Activated effector memory CD4-positive, alpha-beta T cell treated with anti-CD3 and anti-CD28 coated beads, Interleukin-2, amount 50 U/mL, for 16 hours (primary cell): Measurements from ENCODE around the gene LEMD2.
"Not testable (repeated sequence)": the region's sequence is repeated elsewhere in the genome, so short reads cannot be mapped to it uniquely, and the experiment has no call there.

Source experiments
- DNase-seq: peaks from one replicate; pipeline ENCODE4 v3.0.0-alpha.2; 2020

The LEMD2 gene

GRCh38 chr6:33788694-33789549, at the start of gene LEMD2:
LEMD2 (minus strand) TSS chr6:33789130; CDS start chr6:33789116, 14 bp downstream.
- peak; percentile 97 for DNase-seq

- DNase-seq = no peak
Measured at GRCh38 chr6:33837971-33838665, 49.2 kb upstream of the LEMD2 start.

GRCh38 chr6:33836806-33837469, 48.0 kb upstream of the LEMD2 start:
- DNase-seq = no peak

GRCh38 chr6:33834401-33835392, 45.8 kb upstream of the LEMD2 start:
- no peak for DNase-seq

GRCh38 chr6:33833599-33833998, 44.7 kb upstream of the LEMD2 start:
- DNase-seq = no peak

GRCh38 chr6:33832831-33833230, 43.9 kb upstream of the LEMD2 start:
- not testable (repeated sequence) for DNase-seq

GRCh38 chr6:33831725-33832124, 42.8 kb upstream of the LEMD2 start:
- DNase-seq = not testable (repeated sequence)

GRCh38 chr6:33830635-33831240, 41.8 kb upstream of the LEMD2 start:
- DNase-seq = no peak

GRCh38 chr6:33828764-33829731, 40.1 kb upstream of the LEMD2 start:
- DNase-seq = no peak

- no peak for DNase-seq
Measured at GRCh38 chr6:33828452-33828763, 39.5 kb upstream of the LEMD2 start.

- DNase-seq = no peak
Measured at GRCh38 chr6:33827546-33828451, 38.9 kb upstream of the LEMD2 start.

- DNase-seq = no peak
Measured at GRCh38 chr6:33826537-33826936, 37.6 kb upstream of the LEMD2 start.

- DNase-seq = no peak
Measured at GRCh38 chr6:33824461-33825154, 35.7 kb upstream of the LEMD2 start.

GRCh38 chr6:33823806-33824205, 34.9 kb upstream of the LEMD2 start:
- DNase-seq = no peak

GRCh38 chr6:33822575-33823395, 33.9 kb upstream of the LEMD2 start:
- no peak for DNase-seq

GRCh38 chr6:33820784-33821520, 32.0 kb upstream of the LEMD2 start:
- no peak for DNase-seq

- no peak for DNase-seq
Measured at GRCh38 chr6:33820243-33820642, 31.3 kb upstream of the LEMD2 start.
